Measurements from ENCODE around the gene GRID2. TPM values are rescaled to one million over a fixed set of nuclear protein-coding genes. Genes with fewer than 3 reads are reported as not detected.
"Not testable (repeated sequence)": the region's sequence is repeated elsewhere in the genome, so short reads cannot be mapped to it uniquely, and the experiment has no call there.

GRID2 gene
- total and polyA plus RNA-seq, 2 of the 4 experiments (the other 2 are of a cell fraction), result under 0.01 TPM; not detected in 1

- Histone ChIP-seq H3K4ac (ENCODE audit: low read depth, low read length) (no peak overlapping the region), H3K9me1 (ENCODE audit: insufficient read depth, low read length) (no peaks in the 10 kb centered on the region), H3K23ac (ENCODE audit: low read depth, low read length) (no peak overlapping the region), H2BK20ac (ENCODE audit: low read depth, low read length) (no peak overlapping the region), H3K14ac (replicated peaks; ENCODE audit: low read depth, low read length) (no peak overlapping the region), H2AK9ac (replicated peaks; ENCODE audit: low read depth, low read length, poor library complexity) (no peak overlapping the region), H3K4me3 (ENCODE audit: insufficient read depth, low read depth, low read length) (no peak overlapping the region), H4K5ac (ENCODE audit: low read depth, low read length) (no peak overlapping the region), H3K4me2 (ENCODE audit: low read depth, low read length) (no peak overlapping the region), H2BK120ac (ENCODE audit: low read depth, low read length) (no peak overlapping the region), H2BK5ac (ENCODE audit: low read depth, low read length, poor library complexity, severe bottlenecking) (no peak overlapping the region), H3K4me1 (ENCODE audit: control insufficient read depth, insufficient read depth, low read length) (no peaks in the 10 kb centered on the region), H2AFZ (replicated peaks; ENCODE audit: low read length, poor library complexity) (no peak overlapping the region), H2AK5ac (ENCODE audit: low read depth, low read length) (no peak overlapping the region), H3K9ac (ENCODE audit: low read depth, low read length) (no peak overlapping the region), H3K79me1 (ENCODE audit: low read depth in 1 of 2, low read length in 2 of 2) (no peaks in the 10 kb centered on the region), H3K18ac (ENCODE audit: low read depth, low read length) (no peak overlapping the region), H4K91ac (ENCODE audit: insufficient read depth, low read depth, low read length) (no peak overlapping the region), H3K27ac (ENCODE audit: insufficient read depth, low read length) (no peak overlapping the region), H4K20me1 (ENCODE audit: insufficient read depth, low read length) (no peaks in the 10 kb centered on the region), H3K36me3 (ENCODE audit: control insufficient read depth, insufficient read depth, low read length) (no peaks in the 10 kb centered on the region), H3K9me3 (ENCODE audit: control insufficient read depth, insufficient read depth, low read length) (no peaks in the 10 kb centered on the region), H2BK15ac (ENCODE audit: low read depth, low read length) (no peak overlapping the region), H4K8ac (ENCODE audit: low read depth in 2 of 2, low read length in 2 of 2) (no peak overlapping the region), H3K27me3 (ENCODE audit: control insufficient read depth, insufficient read depth, low read length) (no peaks in the 10 kb centered on the region), H3K56ac (ENCODE audit: extremely low read depth, insufficient read depth, low read length) (no peak overlapping the region)
- BruUV-seq (replicated peaks), result no TSS peak
- no CpG with 5 or more reads among the region's 1 CpG for WGBS, 2 experiments (ENCODE audit: extremely low coverage in 2 of 2, insufficient read length in 1 of 2)
- intact Hi-C loops (cut with micrococcal nuclease) (no loop called here), in situ Hi-C loops (cut with MboI; ENCODE audit: low sequenced_read_pairs) (no loop called here), dilution Hi-C loops (cut with HindIII; ENCODE audit: low sequenced_read_pairs, unreplicated experiment) (no loop called here)
- POLR2A ChIA-PET (ENCODE audit: unreplicated experiment), result no interaction called here
- CTCF ChIA-PET, result no interaction called here
- ATAC-seq (ENCODE audit: low read depth) (no peak), DNase-seq (no peak)
- TF ChIP-seq CHD1 (IDR thresholded peaks at IDR 0.05; ENCODE audit: low read depth, low read length), result no peak
- TF ChIP-seq RAD21 (IDR thresholded peaks at IDR 0.05; ENCODE audit: low read length), result no peak
- TF ChIP-seq POLR2A (IDR thresholded peaks at IDR 0.05; ENCODE audit: low read depth, low read length), result no peak
- no peak for TF ChIP-seq BHLHE40 (IDR thresholded peaks at IDR 0.05; ENCODE audit: low read depth, low read length)
- TF ChIP-seq, protein P1, sequence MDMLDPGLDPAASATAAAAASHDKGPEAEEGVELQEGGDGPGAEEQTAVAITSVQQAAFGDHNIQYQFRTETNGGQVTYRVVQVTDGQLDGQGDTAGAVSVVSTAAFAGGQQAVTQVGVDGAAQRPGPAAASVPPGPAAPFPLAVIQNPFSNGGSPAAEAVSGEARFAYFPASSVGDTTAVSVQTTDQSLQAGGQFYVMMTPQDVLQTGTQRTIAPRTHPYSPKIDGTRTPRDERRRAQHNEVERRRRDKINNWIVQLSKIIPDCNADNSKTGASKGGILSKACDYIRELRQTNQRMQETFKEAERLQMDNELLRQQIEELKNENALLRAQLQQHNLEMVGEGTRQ (IDR thresholded peaks at IDR 0.05; ENCODE audit: low read depth, low read length), result no peak
- no peak for TF ChIP-seq RCOR1 (IDR thresholded peaks at IDR 0.05; ENCODE audit: insufficient replicate concordance, low read length)
Observed at GRCh38 chr4:92447255-92447905, 143.6 kb downstream of the GRID2 start.

DNA sequence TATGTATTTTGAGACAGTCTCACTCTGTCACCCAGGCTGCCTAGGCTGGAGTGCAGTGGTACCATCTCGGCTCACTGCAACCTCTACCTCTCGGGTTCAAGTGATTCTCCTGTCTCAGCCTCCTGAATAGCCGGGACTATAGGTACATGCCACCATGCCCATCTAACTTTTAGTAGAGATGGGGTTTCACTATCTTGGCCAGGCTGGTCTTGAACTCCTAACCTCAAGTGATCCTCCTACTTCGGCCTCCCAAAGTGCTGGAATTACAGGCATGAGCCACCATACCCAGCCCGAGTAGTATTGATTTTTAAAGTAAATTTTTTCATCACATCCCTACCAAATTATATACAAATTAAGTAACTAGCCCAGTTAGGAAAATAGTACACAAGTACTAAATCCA lies 144.4 kb downstream of the GRID2 start:
- ATAC-seq (ENCODE audit: low read depth); DNase-seq; H4K91ac ChIP-seq (ENCODE audit: insufficient read depth, low read depth, low read length); H2AK9ac ChIP-seq (replicated peaks; ENCODE audit: low read depth, low read length, poor library complexity); H3K18ac ChIP-seq (ENCODE audit: low read depth, low read length); H2BK5ac ChIP-seq (ENCODE audit: low read depth, low read length, poor library complexity, severe bottlenecking); H3K4me1 ChIP-seq (ENCODE audit: control insufficient read depth, insufficient read depth, low read length); BruUV-seq (replicated peaks); in situ Hi-C loops (cut with MboI; ENCODE audit: low sequenced_read_pairs); H3K4me3 ChIP-seq (ENCODE audit: insufficient read depth, low read depth, low read length); H3K36me3 ChIP-seq (ENCODE audit: control insufficient read depth, insufficient read depth, low read length); H3K9me3 ChIP-seq (ENCODE audit: control insufficient read depth, insufficient read depth, low read length); H2AFZ ChIP-seq (replicated peaks; ENCODE audit: low read length, poor library complexity); H3K14ac ChIP-seq (replicated peaks; ENCODE audit: low read depth, low read length); H3K56ac ChIP-seq (ENCODE audit: extremely low read depth, insufficient read depth, low read length); H4K5ac ChIP-seq (ENCODE audit: low read depth, low read length); H3K9me1 ChIP-seq (ENCODE audit: insufficient read depth, low read length); H3K79me1 ChIP-seq (ENCODE audit: low read depth in 1 of 2, low read length in 2 of 2); H2BK20ac ChIP-seq (ENCODE audit: low read depth, low read length); H2BK15ac ChIP-seq (ENCODE audit: low read depth, low read length); POLR2A ChIA-PET (ENCODE audit: unreplicated experiment); intact Hi-C loops (cut with micrococcal nuclease); H4K8ac ChIP-seq (ENCODE audit: low read depth in 2 of 2, low read length in 2 of 2); H3K23ac ChIP-seq (ENCODE audit: low read depth, low read length); H2BK120ac ChIP-seq (ENCODE audit: low read depth, low read length); dilution Hi-C loops (cut with HindIII; ENCODE audit: low sequenced_read_pairs, unreplicated experiment); H3K4me2 ChIP-seq (ENCODE audit: low read depth, low read length); H4K20me1 ChIP-seq (ENCODE audit: insufficient read depth, low read length); H3K27me3 ChIP-seq (ENCODE audit: control insufficient read depth, insufficient read depth, low read length); H3K9ac ChIP-seq (ENCODE audit: low read depth, low read length); H3K4ac ChIP-seq (ENCODE audit: low read depth, low read length); H3K27ac ChIP-seq (ENCODE audit: insufficient read depth, low read length); H2AK5ac ChIP-seq (ENCODE audit: low read depth, low read length); CTCF ChIA-PET: not testable (repeated sequence)
- WGBS, 2 experiments (ENCODE audit: extremely low coverage in 2 of 2, insufficient read length in 1 of 2), result no CpG with 5 or more reads among the region's 5 CpGs
